GM18526 (cell line): ENCODE measurements around the gene FAM20C.

ENCODE experiments used
- POLR2A ChIP-seq: IDR thresholded peaks from 3 replicates; pipeline ENCODE4 v1.6.1; 2011; ENCODE audit not compliant: insufficient read length; ENCODE audit errors: extremely low read depth

The FAM20C gene

GRCh38 chr7:295155-296154 is 103.1 kb downstream of the FAM20C start:
- TF ChIP-seq POLR2A, result no peak

DNA sequence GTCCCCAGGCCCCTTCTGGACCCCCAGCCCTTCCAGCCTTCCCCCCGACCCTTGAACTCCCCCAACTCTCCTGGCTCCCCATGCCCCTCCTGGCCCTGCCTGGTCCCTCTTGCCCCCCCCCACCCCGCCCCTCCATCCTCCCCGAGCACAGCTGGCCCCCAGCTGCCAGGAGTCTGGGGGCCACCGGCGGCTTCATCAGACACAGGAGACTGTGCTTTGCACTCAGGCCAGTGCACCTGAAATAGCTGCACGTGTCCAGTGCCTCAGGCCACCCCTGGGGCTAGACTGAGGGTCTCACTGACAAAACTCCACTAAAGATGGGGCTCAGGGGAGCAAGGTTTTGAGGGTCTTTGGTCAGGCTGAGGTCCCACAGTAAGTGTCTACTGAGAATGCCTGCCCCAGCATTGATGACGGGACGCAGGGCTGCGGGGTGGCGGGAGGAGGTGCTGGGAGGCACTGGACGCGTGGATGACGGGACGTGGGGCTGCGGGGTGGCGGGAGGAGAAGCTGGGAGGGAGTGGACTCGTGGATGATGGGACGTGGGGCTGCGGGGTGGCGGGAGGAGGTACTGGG is 104.1 kb downstream of the FAM20C start:
- TF ChIP-seq POLR2A, result no peak

DNA sequence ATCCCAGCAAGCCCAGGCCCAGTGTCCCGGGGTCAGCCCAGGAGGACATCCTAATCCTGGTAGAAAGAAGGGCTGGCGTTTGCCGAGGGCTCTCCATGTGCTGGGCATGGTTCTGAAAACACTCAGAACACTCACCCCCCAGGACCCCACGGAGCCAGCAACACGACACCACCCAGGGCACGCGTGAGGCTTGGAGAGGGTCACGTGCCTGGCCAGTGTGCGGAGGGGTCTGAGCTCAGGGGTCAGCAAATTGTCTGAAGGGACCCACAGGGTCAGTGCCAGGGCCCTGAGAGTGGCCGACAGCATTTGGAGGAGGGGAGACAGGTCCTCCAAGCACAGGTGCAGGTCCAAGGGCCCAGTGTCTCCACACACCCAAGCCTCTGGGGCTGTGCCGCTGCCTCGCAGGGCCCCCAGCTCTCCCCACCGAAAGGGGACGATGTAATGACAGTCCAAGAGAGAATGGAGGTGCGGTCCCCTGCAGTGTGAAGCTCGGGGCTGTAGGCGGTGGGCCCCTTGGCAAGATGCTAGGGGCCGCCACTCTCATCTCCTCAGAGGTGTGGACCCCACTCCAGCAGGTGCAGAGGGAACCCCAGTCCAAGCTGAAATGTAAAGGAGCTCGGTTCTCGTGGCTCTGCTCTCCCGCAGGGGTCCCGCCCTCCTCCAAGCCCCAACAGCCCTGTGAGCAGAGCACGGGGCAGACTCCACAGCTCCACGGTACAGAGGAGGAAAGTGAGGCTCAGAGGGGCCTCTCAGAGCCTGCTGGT is 105.4 kb downstream of the FAM20C start:
- TF ChIP-seq POLR2A, result no peak

DNA sequence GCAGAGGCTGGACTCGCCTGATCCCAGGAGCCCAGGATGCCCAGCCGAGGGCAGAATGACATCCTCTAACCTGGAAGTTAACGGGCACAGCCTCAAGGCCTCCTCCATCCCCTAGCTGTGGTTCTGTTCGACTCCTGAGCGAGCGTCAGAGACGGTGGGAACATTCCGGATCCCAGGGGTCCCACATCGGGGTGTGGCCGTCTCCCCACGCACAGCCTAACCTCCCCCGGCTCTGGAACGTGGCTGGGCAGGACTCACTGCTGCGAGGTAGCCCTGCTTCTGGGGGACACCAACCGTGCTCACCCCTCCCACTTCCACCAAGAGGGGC is 106.0 kb downstream of the FAM20C start:
- TF ChIP-seq POLR2A, result no peak

GRCh38 chr7:298743-299142 is 106.4 kb downstream of the FAM20C start:
- no peak for TF ChIP-seq POLR2A

GRCh38 chr7:299169-299568 is 106.8 kb downstream of the FAM20C start:
- no peak for TF ChIP-seq POLR2A

- TF ChIP-seq POLR2A, result no peak
These were observed 107.3 kb downstream of the FAM20C start for GRCh38 chr7:299628-300027.

DNA sequence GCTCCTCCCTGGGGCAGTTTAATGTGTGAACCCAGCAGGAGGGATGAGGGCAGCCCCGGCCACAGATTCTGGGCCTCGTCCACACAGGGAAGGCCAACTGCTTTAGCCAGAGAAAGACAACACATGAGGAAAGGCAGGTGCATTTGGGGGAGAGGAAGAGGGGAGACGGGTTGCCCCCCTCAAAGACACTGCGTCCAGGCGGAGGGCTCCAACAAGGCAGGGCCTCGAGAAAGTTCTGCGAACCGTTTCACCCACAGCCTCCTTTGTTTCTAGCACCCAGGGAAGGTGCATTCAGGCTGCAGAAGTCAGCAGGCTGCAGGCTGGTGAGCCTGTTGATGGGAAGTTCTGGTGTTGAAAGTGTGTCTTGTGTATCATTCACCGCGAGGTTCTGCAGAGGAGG is 107.7 kb downstream of the FAM20C start:
- TF ChIP-seq POLR2A, result no peak

DNA sequence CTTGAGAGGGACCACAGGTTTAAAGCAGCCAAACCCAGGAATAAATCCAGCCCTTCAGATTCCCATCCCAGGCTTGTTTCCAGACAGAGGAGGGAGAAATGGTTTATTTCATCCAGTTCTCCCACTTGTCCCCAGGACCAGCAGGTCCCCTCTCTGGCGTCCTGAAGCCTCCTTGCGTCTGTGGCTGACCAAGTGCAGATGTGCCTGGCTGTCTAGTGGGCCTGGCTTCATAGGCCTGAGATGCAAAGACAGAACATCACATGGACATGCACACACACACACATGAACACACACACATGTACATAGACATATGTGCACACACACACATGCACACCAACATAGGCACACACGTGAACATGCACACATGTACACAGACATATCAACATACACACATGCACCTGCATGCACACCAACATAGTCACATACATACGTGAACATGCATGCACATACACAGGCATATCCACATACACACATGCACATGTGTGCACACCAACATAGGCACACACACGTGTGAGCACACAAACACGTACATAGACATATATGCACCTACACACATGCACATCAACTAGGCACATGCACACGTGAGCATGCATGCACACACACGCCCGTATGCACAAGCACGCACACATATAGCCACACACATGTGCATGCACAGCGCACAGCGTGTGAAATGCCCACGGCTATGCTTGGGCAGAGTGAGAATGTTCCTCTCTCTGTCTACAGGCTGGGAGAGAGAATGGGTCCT is 108.3 kb downstream of the FAM20C start:
- no peak for TF ChIP-seq POLR2A

- no peak for TF ChIP-seq POLR2A
These were observed 109.1 kb downstream of the FAM20C start for GRCh38 chr7:301291-302053.

DNA sequence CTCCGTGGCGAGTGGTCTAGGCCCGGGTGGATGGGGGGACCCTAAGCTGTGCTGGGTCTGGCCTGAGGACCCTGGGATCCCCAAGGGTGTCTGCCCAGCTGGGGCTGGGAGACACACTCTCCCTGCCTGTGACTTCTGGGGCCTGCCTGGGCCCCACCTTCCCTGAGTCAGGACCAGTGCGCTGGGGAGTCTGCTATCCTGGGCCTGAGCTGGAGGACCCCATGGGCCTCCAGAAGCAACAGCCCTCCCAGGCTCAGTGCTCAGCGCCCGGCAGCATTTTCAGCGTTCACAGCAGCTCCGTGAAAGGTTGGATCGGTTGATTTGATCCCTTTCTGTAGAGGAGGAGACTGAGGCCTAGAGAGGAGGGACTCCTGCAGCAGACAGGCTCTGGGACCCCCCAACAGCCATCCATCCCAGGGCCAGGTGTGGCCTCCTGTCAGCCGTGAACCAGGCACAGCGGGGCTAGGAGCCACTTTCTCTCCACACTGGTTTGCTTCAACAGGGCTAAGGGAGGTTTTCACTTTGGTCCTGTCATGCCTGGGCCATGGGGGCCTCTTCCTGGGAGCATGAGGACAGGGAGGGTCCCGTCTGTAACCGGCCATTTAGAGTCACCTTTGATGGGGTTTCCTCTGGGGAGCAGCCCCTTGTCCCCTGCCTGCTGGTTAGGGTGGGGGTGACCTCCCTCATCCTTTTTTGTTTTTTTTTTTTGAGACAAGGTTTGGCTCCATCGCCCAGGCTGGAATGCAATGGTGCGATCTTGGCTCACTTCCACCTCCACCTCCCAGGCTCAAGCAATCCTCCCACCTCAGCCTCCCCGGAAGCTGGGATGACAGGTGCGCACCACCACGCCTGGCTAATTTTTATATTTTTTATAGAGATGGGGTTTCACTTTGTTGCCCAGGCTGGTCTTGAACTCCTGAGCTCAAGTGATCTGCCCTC is 110.0 kb downstream of the FAM20C start:
- no peak for TF ChIP-seq POLR2A

DNA sequence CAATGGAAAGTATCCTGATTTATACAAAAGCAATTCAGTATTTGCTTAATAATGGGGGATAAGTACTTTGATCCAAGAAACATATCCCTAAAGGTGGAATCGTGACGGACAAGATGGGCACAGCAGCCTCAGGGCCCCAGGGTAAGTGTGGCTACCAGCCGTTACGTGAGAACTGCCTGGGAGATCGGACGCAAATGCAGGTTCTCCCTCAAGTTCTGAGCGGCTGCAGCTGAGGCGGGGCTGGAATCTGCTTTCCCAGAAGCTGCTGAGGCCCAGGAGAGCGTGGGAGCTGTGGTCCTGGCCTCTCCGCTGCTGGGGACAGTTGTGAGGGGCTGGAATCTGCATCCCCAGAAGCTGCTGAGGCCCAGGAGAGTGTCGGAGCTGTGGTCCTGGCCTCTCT is 111.1 kb downstream of the FAM20C start:
- no peak for TF ChIP-seq POLR2A

DNA sequence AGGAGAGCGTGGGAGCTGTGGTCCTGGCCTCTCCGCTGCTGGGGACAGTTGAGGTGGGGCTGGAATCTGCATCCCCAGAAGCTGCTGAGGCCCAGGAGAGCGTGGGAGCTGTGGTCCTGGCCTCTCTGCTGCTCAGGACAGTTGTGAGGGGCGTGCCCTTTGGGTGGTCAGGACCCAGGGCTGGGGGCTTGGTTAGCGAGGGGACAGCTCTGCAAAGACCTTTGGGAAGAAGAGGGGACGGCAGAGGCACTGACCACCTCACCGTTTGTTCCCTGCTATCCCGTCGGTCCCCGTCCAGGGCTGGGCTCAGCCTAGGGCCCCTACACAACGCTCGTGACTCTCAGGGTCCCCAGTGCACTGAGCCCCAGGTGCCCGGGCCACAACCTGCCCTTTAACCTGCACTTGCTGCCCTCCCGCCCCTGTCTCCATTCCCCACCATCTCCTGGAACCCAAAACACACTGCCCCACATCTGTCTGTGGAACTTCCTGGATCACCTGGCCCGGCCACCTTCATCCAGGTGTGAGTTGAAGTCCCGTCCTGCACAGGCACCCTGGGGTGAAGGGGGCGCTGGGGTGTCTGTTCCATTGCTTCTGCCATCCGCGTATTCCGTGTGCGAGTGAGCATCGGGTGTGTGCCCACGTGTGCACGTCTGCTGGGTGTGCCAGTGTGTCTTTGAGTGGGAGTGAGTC is 111.7 kb downstream of the FAM20C start:
- TF ChIP-seq POLR2A, result no peak
